ENCODE measurements around the gene FHIT. TPM values are rescaled to one million over a fixed set of nuclear protein-coding genes. Genes with fewer than 3 reads are reported as not detected.

The FHIT gene
- total RNA-seq, 2 donors from 2014 or later, result 6.8 to 12.3 TPM

- no peaks in the 10 kb centered on the region for H3K27me3 Mint-ChIP-seq (ENCODE audit: insufficient read depth)
- Histone ChIP-seq H3K36me3 (ENCODE audit: control insufficient read depth, insufficient read depth, low read length) (no peaks in the 10 kb centered on the region), H3K27ac (ENCODE audit: low read depth, low read length) (no peak overlapping the region), H3K4me3 (ENCODE audit: low read length) (no peak overlapping the region), H3K4me1 (ENCODE audit: control insufficient read depth, insufficient read depth, low read length) (no peaks in the 10 kb centered on the region), H3K9ac (ENCODE audit: extremely low read depth, low read length, poor library complexity, severe bottlenecking) (no peak overlapping the region), H3K27me3 (ENCODE audit: control insufficient read depth, insufficient read depth, low read length, poor library complexity, severe bottlenecking) (no peaks in the 10 kb centered on the region), H3K9me3 (ENCODE audit: control insufficient read depth, low read length) (no peaks in the 10 kb centered on the region)
- H3K4me3 Mint-ChIP-seq, result no peak overlapping the region
- no peaks in the 10 kb centered on the region for H3K4me1 Mint-ChIP-seq
- no peaks in the 10 kb centered on the region for H3K9me3 Mint-ChIP-seq
- no peak for DNase-seq
- no peak overlapping the region for H3K27ac Mint-ChIP-seq
- H3K36me3 Mint-ChIP-seq (ENCODE audit: low read depth), result no peaks in the 10 kb centered on the region
- TF ChIP-seq CTCF (conservative IDR thresholded peaks at IDR 0.05), result no peak
- 97 to 100% methylated on average over 3 to 6 of the region's 6 CpGs for WGBS, 2 experiments (ENCODE audit: insufficient coverage in 1 of 2, insufficient read length in 1 of 2)
These were observed 749.9 kb downstream of the FHIT start for GRCh38 chr3:60501314-60501713.

- Mint-ChIP-seq H3K4me1 (no peaks in the 10 kb centered on the region), H3K27me3 (ENCODE audit: insufficient read depth) (no peaks in the 10 kb centered on the region), H3K36me3 (ENCODE audit: low read depth) (no peaks in the 10 kb centered on the region), H3K27ac (no peak overlapping the region), H3K4me3 (no peak overlapping the region), H3K9me3 (no peaks in the 10 kb centered on the region)
- DNase-seq, result no peak
- Histone ChIP-seq H3K9me3 (ENCODE audit: control insufficient read depth, low read length) (no peaks in the 10 kb centered on the region), H3K36me3 (ENCODE audit: control insufficient read depth, insufficient read depth, low read length) (no peaks in the 10 kb centered on the region), H3K9ac (ENCODE audit: extremely low read depth, low read length, poor library complexity, severe bottlenecking) (no peak overlapping the region), H3K27ac (ENCODE audit: low read depth, low read length) (no peak overlapping the region), H3K4me1 (ENCODE audit: control insufficient read depth, insufficient read depth, low read length) (no peaks in the 10 kb centered on the region), H3K4me3 (ENCODE audit: low read length) (no peak overlapping the region), H3K27me3 (ENCODE audit: control insufficient read depth, insufficient read depth, low read length, poor library complexity, severe bottlenecking) (no peaks in the 10 kb centered on the region)
- WGBS, 2 experiments (ENCODE audit: insufficient coverage in 1 of 2, insufficient read length in 1 of 2), result 83% methylated on average over 1 of the region's 1 CpG; no CpG with 5 or more reads in 1 of the 2 experiments
- TF ChIP-seq CTCF (conservative IDR thresholded peaks at IDR 0.05), result no peak
These were observed 753.4 kb downstream of the FHIT start for GRCh38 chr3:60497902-60498301.

DNA sequence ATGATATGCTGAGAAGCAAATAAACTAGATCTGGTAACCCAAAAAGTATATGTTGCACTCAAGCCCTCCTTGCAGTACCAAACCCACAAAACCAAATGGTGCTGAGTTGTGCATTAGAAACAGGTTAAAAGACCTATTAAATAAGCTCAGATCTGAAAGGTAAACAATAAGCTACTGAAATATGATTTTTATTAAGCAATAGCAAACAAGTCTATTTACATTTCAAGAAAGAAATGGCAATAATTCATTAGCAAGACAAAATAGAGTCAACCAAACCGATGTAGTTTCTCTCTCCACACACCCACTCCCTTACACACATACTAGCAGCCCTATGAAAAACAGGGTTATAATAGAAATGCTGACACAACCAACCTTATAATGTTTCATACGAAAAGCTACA, 760.3 kb downstream of the FHIT start:
- WGBS, 2 experiments (ENCODE audit: insufficient coverage in 1 of 2, insufficient read length in 1 of 2), result 85% methylated on average over 2 of the region's 2 CpGs; no CpG with 5 or more reads in 1 of the 2 experiments
- Histone ChIP-seq H3K27me3 (ENCODE audit: control insufficient read depth, insufficient read depth, low read length, poor library complexity, severe bottlenecking) (no peaks in the 10 kb centered on the region), H3K4me3 (ENCODE audit: low read length) (no peak overlapping the region), H3K9me3 (ENCODE audit: control insufficient read depth, low read length) (no peaks in the 10 kb centered on the region), H3K36me3 (ENCODE audit: control insufficient read depth, insufficient read depth, low read length) (no peaks in the 10 kb centered on the region), H3K4me1 (ENCODE audit: control insufficient read depth, insufficient read depth, low read length) (peaks cover 7% of the 10 kb centered on the region), H3K9ac (ENCODE audit: extremely low read depth, low read length, poor library complexity, severe bottlenecking) (no peak overlapping the region), H3K27ac (ENCODE audit: low read depth, low read length) (no peak overlapping the region)
- DNase-seq, result no peak
- no peak overlapping the region for H3K4me3 Mint-ChIP-seq
- TF ChIP-seq CTCF (conservative IDR thresholded peaks at IDR 0.05), result no peak
- H3K36me3 Mint-ChIP-seq (ENCODE audit: low read depth), result no peaks in the 10 kb centered on the region
- peaks cover 7% of the 10 kb centered on the region for H3K4me1 Mint-ChIP-seq
- H3K27me3 Mint-ChIP-seq (ENCODE audit: insufficient read depth), result no peaks in the 10 kb centered on the region
- no peak overlapping the region for H3K27ac Mint-ChIP-seq
- H3K9me3 Mint-ChIP-seq, result no peaks in the 10 kb centered on the region
